K562 (cell line): ENCODE results near the gene ZNRF2. TPM values are rescaled to one million over a fixed set of nuclear protein-coding genes. Genes with fewer than 3 reads are reported as not detected.

Source experiments
- ATAC-seq: fragments of 200-7000 bp; cut with Tn5 transposase; 3 replicates; pipeline ENCODE4 v1.9.1; 2020; ENCODE audit warnings: moderate library complexity
- BruUV-seq: library from RNA; stranded (reverse); fragments of 400-500 nt; replicated peaks from 2 replicates; lab custom pipeline; 2021; lab: Mats Ljungman, UMichigan
- CTCF ChIA-PET: fragments of 300-600 bp; formaldehyde crosslinking; extraction: SDS; loops from one replicate; lab custom pipeline; 2021; ENCODE audit warnings: low intra/inter-chr PET ratio; lab: Yijun Ruan, JAX
- POLR2A ChIA-PET: fragments of 300-600, 350-650 bp; sonication (Branson Sonifier 250); formaldehyde crosslinking; extraction: SDS; loops from one replicate; lab custom pipeline; 2021; ENCODE audit warnings: antibody characterized with exemption, inconsistent platforms; lab: Yijun Ruan, JAX
- DNase-seq, 4 experiments: peaks; one replicate each; pipeline versions ENCODE4 v3.0.0 to v3.0.0-alpha.2; 2011 to 2018; ENCODE audit warnings: low spot score in 3 of 4, mixed read lengths in 3 of 4; ENCODE audit errors: extremely low read depth in 1 of 4
- FAIRE-seq: peaks from 2 replicates; lab custom pipeline; 2011; peaks lifted over from hg19 to GRCh38; lab: Jason Lieb, UNC
- H2AFZ ChIP-seq: 2 replicates; pipeline ENCODE4 v1.6.0; 2011; ENCODE audit warnings: low read depth, low read length, control low read depth, inconsistent platforms
- H3K27ac ChIP-seq: fragments of 200-600 bp; 3 replicates; pipeline ENCODE4 v1.8.0; 2011; ENCODE audit warnings: low read depth, mild to moderate bottlenecking, control low read depth, inconsistent platforms, low read length, moderate library complexity, mixed read lengths; ENCODE audit errors: extremely low read depth
- H3K27me3 ChIP-seq, 2 experiments: fragments of 300-600 bp in 1 of 2; 2 replicates in 1 of 2; 3 replicates in 1 of 2; pipeline versions ENCODE4 v1.6.0 to v1.8.0; 2011; ENCODE audit warnings: inconsistent platforms in 2 of 2, low read length in 2 of 2, mild to moderate bottlenecking in 1 of 2, mixed read lengths in 1 of 2, moderate library complexity in 1 of 2; ENCODE audit not compliant: control insufficient read depth in 2 of 2, insufficient read depth in 2 of 2
- H3K36me3 ChIP-seq: fragments of 300-600 bp; 3 replicates; pipeline ENCODE4 v1.8.0; 2011; ENCODE audit warnings: mild to moderate bottlenecking, low read length, inconsistent platforms; ENCODE audit not compliant: control insufficient read depth, insufficient read depth
- H3K4me1 ChIP-seq, 2 experiments: fragments of 200-600 bp in 1 of 2; replicated peaks in 1 of 2; 2 replicates in 1 of 2; 3 replicates in 1 of 2; pipeline versions ENCODE4 v1.5.1 to v1.8.0; 2011; ENCODE audit warnings: inconsistent platforms in 2 of 2, low read length in 2 of 2, mild to moderate bottlenecking in 1 of 2, mixed read lengths in 1 of 2, moderate library complexity in 1 of 2; ENCODE audit not compliant: control insufficient read depth in 2 of 2, insufficient read depth in 2 of 2
- H3K4me2 ChIP-seq: 2 replicates; pipeline ENCODE4 v1.6.1; 2011; ENCODE audit warnings: low read length, control low read depth, inconsistent platforms, mixed read lengths; ENCODE audit not compliant: insufficient read depth
- H3K4me3 ChIP-seq: fragments of 200-600 bp; sonication (generic), shearing (Covaris generic); 2 replicates; pipeline ENCODE4 v1.5.1; 2016; ENCODE audit warnings: control low read depth, inconsistent platforms
- H3K79me2 ChIP-seq: fragments of 200-600 bp; 3 replicates; pipeline ENCODE4 v1.8.0; 2011; ENCODE audit warnings: low read length, inconsistent platforms; ENCODE audit not compliant: control insufficient read depth, insufficient read depth
- H3K9ac ChIP-seq, 2 experiments: 2 replicates each; pipeline versions ENCODE4 v1.6.0 to v1.6.1; 2011; ENCODE audit warnings: low read depth in 2 of 2, low read length in 2 of 2, control low read depth in 1 of 2, inconsistent platforms in 1 of 2, mild to moderate bottlenecking in 1 of 2, mixed read lengths in 1 of 2; ENCODE audit not compliant: insufficient read depth in 1 of 2
- H3K9me1 ChIP-seq: one replicate; pipeline ENCODE4 v1.6.0; 2011; ENCODE audit warnings: inconsistent platforms, mild to moderate bottlenecking, low read length, moderate library complexity; ENCODE audit not compliant: control insufficient read depth, insufficient read depth
- H3K9me3 ChIP-seq: replicated peaks from 2 replicates; pipeline ENCODE4 v1.5.1; 2011; ENCODE audit warnings: low read depth, low read length, inconsistent platforms; ENCODE audit not compliant: control insufficient read depth, insufficient read depth
- H4K20me1 ChIP-seq: replicated peaks from 2 replicates; pipeline ENCODE4 v1.6.1; 2011; ENCODE audit warnings: low read length, inconsistent platforms, mixed read lengths; ENCODE audit not compliant: control insufficient read depth, insufficient read depth
- NKRF ChIP-seq: fragments of 450-650 bp; IDR thresholded peaks from 2 replicates; pipeline ENCODE4 v1.6.1; 2016; ENCODE audit warnings: borderline replicate concordance
- SMAD2 ChIP-seq: fragments of 150-350 bp; IDR thresholded peaks from 2 replicates; pipeline ENCODE4 v1.6.1; 2014; ENCODE audit warnings: low read depth, mild to moderate bottlenecking, low read length
- SPI1 ChIP-seq: IDR thresholded peaks from 2 replicates; pipeline ENCODE4 v1.6.1; 2011; ENCODE audit warnings: low read depth, low read length, control low read depth, borderline replicate concordance
- WGBS: fragments of 100-300 bp; shearing (Covaris generic); methylation state at CpG from one replicate; pipeline ENCODE4 v1.1.6; 2016; ENCODE audit warnings: low coverage, mixed read lengths; ENCODE audit not compliant: insufficient coverage; ENCODE audit errors: missing lambda C conversion rate; 5-methylcytosine and 5-hydroxymethylcytosine counted together
- in situ Hi-C: fragments of 300-500 bp; cut with MboI; formaldehyde crosslinking; loops from 4 replicates; pipeline ENCODE4 v1.15.0; 2018; ENCODE audit warnings: inconsistent platforms, mixed read lengths
- intact Hi-C: fragments of 100-400 bp; cut with micrococcal nuclease; formaldehyde crosslinking; loops from 2 replicates; pipeline ENCODE4 v1.14.2; 2022
- polyA plus RNA-seq, 8 experiments: library from polyadenylated mRNA; depleted of rRNA in 4 of 8; stranded (reverse) in 5 of 8; unstranded in 3 of 8; fragments of >200 nt; fragmentation: Nextera tagmentation in 2 of 8; fragmentation: Illumina TruSeq in 1 of 8; extraction: Ambion mirVana in 2 of 8; extraction: Trizol in 1 of 8; gene quantifications; 2 replicates each; pipeline versions ENCODE4 v1.2.1 to v1.2.3, GENCODE V29; 2011 to 2014; ENCODE audit warnings: inconsistent platforms in 1 of 8, missing spikeins in 1 of 8
- total RNA-seq, 7 experiments: library from RNA; depleted of rRNA in 6 of 7; stranded (reverse); fragments of >200 nt in 6 of 7; fragmentation: Illumina TruSeq in 2 of 7; extraction: Trizol in 2 of 7; gene quantifications; 2 replicates each; pipeline versions ENCODE4 v1.2.1 to v1.2.3, GENCODE V29; 2011 to 2021; ENCODE audit warnings: low replicate concordance in 1 of 7
- TF ChIP-seq, protein P1 (sequence below): fragments of 450-650 bp; IDR thresholded peaks from 2 replicates; pipeline ENCODE4 v1.6.1; 2018; ENCODE audit not compliant: partially characterized antibody
- TF ChIP-seq, protein P2 (sequence below): fragments of 450-650 bp; IDR thresholded peaks from 2 replicates; pipeline ENCODE4 v1.6.1; 2017; ENCODE audit warnings: mild to moderate bottlenecking, moderate library complexity

The ZNRF2 gene
- total and polyA plus RNA-seq, 9 of the 15 experiments (the other 6 are each of a cell fraction or from before 2014, with no cell fraction given): 1.1 to 13.9 (median 5.5) TPM

DNA sequence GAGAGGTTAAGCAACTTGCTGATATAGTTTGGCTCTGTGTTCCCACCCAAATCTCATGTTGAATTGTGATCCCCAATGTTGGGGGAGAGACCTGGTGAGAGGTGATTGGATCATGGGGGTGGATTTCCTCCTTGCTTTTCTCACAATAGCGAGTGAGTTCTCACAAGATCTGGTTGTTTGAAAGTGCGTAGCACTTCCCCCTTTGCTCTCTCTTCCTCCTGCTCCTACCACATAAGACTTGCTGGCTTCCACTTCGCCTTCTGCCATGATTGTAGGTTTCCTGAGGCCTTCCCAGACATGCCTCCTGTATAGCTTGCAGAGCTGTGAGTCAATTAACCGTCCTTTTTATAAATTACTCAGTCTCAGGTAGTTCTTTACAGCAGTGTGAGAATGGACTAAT is 13.5 kb upstream of the ZNRF2 start:
- Histone ChIP-seq H3K4me2 (no peak overlapping the region), H3K27ac (no peak overlapping the region), H3K9me1 (no peaks in the 10 kb centered on the region), H3K4me3 (no peak overlapping the region), H3K36me3 (no peaks in the 10 kb centered on the region), H3K9ac (no peak overlapping the region), H3K9me3 (no peaks in the 10 kb centered on the region), H3K27me3 (no peaks in the 10 kb centered on the region), H4K20me1 (no peaks in the 10 kb centered on the region), H3K79me2 (no peaks in the 10 kb centered on the region), H3K4me1 (peaks cover 0 to 10% of the 10 kb centered on the region in 2 experiments; a peak in 3 of 5 replicates), H2AFZ (no peak overlapping the region)
- 27% methylated on average over 4 of the region's 4 CpGs for WGBS
- no TSS peak for BruUV-seq
- ChIA-PET POLR2A (interaction anchor here (1.0 to 1.4 kb wide), 2 partner anchors 14 to 26 kb away, joined by 3 to 7 read pairs; partner anchors contain the start of gene ZNRF2), CTCF (no interaction called here)
- intact Hi-C loops: loop anchor here (5.0 to 10.0 kb wide), 2 partner anchors 109 to 464 kb away; no protein-coding TSS in a partner anchor
- no peak for FAIRE-seq
- in situ Hi-C loops: no loop called here
- TF ChIP-seq SPI1 (peak; percentile 31; the same call in 1 of the 2 replicates), SMAD2 (no peak)
- no peak for DNase-seq
- ATAC-seq: no peak

GRCh38 chr7:30272126-30272525 is 12.3 kb upstream of the ZNRF2 start:
- TF ChIP-seq, protein P1, sequence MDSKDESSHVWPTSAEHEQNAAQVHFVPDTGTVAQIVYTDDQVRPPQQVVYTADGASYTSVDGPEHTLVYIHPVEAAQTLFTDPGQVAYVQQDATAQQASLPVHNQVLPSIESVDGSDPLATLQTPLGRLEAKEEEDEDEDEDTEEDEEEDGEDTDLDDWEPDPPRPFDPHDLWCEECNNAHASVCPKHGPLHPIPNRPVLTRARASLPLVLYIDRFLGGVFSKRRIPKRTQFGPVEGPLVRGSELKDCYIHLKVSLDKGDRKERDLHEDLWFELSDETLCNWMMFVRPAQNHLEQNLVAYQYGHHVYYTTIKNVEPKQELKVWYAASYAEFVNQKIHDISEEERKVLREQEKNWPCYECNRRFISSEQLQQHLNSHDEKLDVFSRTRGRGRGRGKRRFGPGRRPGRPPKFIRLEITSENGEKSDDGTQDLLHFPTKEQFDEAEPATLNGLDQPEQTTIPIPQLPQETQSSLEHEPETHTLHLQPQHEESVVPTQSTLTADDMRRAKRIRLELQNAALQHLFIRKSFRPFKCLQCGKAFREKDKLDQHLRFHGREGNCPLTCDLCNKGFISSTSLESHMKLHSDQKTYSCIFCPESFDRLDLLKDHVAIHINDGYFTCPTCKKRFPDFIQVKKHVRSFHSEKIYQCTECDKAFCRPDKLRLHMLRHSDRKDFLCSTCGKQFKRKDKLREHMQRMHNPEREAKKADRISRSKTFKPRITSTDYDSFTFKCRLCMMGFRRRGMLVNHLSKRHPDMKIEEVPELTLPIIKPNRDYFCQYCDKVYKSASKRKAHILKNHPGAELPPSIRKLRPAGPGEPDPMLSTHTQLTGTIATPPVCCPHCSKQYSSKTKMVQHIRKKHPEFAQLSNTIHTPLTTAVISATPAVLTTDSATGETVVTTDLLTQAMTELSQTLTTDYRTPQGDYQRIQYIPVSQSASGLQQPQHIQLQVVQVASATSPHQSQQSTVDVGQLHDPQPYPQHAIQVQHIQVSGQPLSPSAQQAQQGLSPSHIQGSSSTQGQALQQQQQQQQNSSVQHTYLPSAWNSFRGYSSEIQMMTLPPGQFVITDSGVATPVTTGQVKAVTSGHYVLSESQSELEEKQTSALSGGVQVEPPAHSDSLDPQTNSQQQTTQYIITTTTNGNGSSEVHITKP: peak; percentile 52
- TF ChIP-seq, protein P2, sequence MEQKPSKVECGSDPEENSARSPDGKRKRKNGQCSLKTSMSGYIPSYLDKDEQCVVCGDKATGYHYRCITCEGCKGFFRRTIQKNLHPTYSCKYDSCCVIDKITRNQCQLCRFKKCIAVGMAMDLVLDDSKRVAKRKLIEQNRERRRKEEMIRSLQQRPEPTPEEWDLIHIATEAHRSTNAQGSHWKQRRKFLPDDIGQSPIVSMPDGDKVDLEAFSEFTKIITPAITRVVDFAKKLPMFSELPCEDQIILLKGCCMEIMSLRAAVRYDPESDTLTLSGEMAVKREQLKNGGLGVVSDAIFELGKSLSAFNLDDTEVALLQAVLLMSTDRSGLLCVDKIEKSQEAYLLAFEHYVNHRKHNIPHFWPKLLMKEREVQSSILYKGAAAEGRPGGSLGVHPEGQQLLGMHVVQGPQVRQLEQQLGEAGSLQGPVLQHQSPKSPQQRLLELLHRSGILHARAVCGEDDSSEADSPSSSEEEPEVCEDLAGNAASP: no peak
- TF ChIP-seq NKRF: no peak
- no peaks in the 10 kb centered on the region for H4K20me1 ChIP-seq
- H3K27ac ChIP-seq: no peak overlapping the region
- ATAC-seq: no peak
- ChIA-PET CTCF (no interaction called here), POLR2A (no interaction called here)
- no TSS peak for BruUV-seq
- in situ Hi-C loops (no loop called here), intact Hi-C loops (loop anchor here (5.0 to 10.0 kb wide), 2 partner anchors 110 to 463 kb away; no protein-coding TSS in a partner anchor)
- no peak overlapping the region for H2AFZ ChIP-seq
- H3K9me1 ChIP-seq: no peaks in the 10 kb centered on the region
- H3K79me2 ChIP-seq: no peaks in the 10 kb centered on the region
- WGBS: 50% methylated on average over 2 of the region's 2 CpGs
- DNase-seq: no peak
- FAIRE-seq: no peak
- H3K4me1 ChIP-seq: peaks cover 0 to 10% of the 10 kb centered on the region in 2 experiments; a peak in 3 of 5 replicates
- no peaks in the 10 kb centered on the region for H3K9me3 ChIP-seq
- no peak overlapping the region for H3K4me2 ChIP-seq
- no peak overlapping the region for H3K4me3 ChIP-seq
- H3K36me3 ChIP-seq: no peaks in the 10 kb centered on the region
- no peaks in the 10 kb centered on the region for H3K27me3 ChIP-seq
- no peak overlapping the region for H3K9ac ChIP-seq
